K562 (cell line): ENCODE data around the gene PMFBP1.

Experiments used
- HNRNPL ChIP-seq: fragments of 200-400 bp; formaldehyde crosslinking; IDR thresholded peaks from 2 replicates; pipeline ENCODE4 v1.6.1; 2017; ENCODE audit warnings: low read depth, mild to moderate bottlenecking, low read length
- KLF1 ChIP-seq: fragments of 450-650 bp; IDR thresholded peaks from 2 replicates; pipeline ENCODE4 v1.6.1; 2016; ENCODE audit warnings: missing genetic modification characterization, missing compliant biosample characterization
- TRIM24 ChIP-seq, 2 experiments: fragments of 450-650 bp; IDR thresholded peaks; 2 replicates each; pipeline ENCODE4 v1.6.1; 2016
- TF ChIP-seq, protein P1 (sequence below): fragments of 450-650 bp; formaldehyde crosslinking; IDR thresholded peaks from 2 replicates; pipeline ENCODE4 v1.4.0; 2020; ENCODE audit warnings: mild to moderate bottlenecking, moderate library complexity

DNA sequence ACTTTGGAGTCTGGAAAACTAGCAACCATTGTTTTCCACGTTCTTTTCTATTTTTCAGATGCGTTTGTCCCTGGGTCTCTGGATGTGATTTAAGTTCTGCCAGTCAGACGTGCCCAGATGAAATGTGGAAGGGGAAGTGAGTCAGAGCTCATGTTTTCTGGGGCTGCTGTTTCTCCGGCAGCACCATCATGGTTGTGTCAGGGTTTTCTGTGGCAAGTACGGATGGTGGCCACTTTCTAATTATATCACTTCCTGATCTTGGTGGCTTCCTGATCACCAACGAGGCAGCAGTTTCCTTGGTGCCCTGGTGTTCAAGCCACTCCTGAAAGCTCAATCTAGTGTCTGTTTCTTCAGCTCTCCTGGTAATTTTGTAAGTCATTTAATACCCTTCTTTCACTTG lies 31.4 kb upstream of the PMFBP1 start:
- TF ChIP-seq KLF1 (tag) (no peak), TRIM24 (IDR thresholded peaks at IDR 0.05) (no peak), HNRNPL (no peak)
- TF ChIP-seq, protein P1, sequence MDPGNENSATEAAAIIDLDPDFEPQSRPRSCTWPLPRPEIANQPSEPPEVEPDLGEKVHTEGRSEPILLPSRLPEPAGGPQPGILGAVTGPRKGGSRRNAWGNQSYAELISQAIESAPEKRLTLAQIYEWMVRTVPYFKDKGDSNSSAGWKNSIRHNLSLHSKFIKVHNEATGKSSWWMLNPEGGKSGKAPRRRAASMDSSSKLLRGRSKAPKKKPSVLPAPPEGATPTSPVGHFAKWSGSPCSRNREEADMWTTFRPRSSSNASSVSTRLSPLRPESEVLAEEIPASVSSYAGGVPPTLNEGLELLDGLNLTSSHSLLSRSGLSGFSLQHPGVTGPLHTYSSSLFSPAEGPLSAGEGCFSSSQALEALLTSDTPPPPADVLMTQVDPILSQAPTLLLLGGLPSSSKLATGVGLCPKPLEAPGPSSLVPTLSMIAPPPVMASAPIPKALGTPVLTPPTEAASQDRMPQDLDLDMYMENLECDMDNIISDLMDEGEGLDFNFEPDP = no peak
